Measurements from ENCODE around the gene PRKAR1B. TPM values are rescaled to one million over a fixed set of nuclear protein-coding genes. Genes with fewer than 3 reads are reported as not detected.
"Not testable (repeated sequence)": the region's sequence is repeated elsewhere in the genome, so short reads cannot be mapped to it uniquely, and the experiment has no call there.

Gene PRKAR1B
- total and polyA plus RNA-seq, 7 donors = 9.5 to 26.6 (median 11.4) TPM

DNA sequence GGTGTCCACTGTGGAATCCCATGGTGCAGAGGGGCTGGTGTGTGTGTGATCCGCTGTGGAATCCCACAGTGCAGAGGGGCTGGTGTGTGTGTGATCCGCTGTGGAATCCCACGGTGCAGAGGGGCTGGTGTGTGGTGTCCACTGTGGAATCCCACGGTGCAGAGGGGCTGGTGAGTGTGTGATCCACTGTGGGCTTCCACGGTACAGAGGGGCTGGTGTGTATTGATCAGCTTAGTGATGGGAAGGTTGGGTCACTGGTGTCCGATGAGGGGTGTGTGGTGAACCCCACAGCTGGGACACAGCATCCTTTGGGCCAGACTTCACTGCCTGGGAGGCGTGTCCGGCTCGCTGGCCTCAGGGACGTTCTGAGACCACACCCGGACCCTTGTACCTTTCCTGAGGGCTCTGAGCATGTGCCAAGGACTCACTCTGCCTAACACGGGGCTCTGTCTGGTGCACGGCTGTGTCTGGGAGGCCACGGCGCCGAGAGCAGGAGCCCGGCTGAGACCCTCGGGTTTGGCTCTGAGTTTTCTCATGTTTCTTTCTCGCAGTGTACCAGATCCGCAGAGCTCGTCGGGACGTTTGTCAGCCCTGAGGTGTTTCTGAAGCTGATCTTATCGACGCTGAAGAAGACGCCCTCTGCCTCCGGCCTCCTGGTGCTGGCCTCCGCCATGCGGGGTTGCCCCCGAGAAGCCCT is 29.3 kb upstream of the PRKAR1B start:
- peak; percentile 38 for DNase-seq
- Histone ChIP-seq H3K27ac (no peak overlapping the region), H3K4me1 (no peaks in the 10 kb centered on the region), H3K27me3 (no peaks in the 10 kb centered on the region), H3K9me3 (no peaks in the 10 kb centered on the region), H3K36me3 (peaks cover 21 to 79% (median 41%) of the 10 kb centered on the region in 4 donors), H3K4me3 (no peak overlapping the region)
- intact Hi-C loops (cut with DNase I) = no loop called here
- TF ChIP-seq EP300 (IDR thresholded peaks at IDR 0.05) (no peak), POLR2AphosphoS5 (IDR thresholded peaks at IDR 0.05) (no peak), CTCF (IDR thresholded peaks at IDR 0.05) (no peak), POLR2A (IDR thresholded peaks at IDR 0.05) (no peak)
- 95% methylated on average over 30 of the region's 30 CpGs for WGBS, 2 donors

DNA sequence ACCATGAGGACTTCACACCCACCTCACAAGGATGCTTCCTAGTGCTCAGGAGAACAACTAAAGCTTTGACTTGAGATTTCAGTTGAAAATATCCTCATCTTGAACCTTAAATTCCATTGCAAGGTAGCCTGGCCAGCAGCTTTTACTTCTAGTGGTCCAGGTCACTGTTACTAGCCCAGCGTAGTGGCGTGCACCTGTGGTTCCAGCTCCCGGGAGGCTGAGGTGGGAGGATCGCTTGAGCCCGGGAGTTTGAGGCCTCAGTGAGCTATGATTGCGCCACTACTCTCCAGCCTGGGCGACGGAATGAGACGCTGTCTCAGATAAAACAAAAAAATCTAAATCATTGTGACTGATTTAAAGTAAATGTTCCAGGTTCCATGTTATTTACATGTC is 28.3 kb upstream of the PRKAR1B start:
- DNase-seq = peak; percentile 30
- WGBS, 2 donors = 86 to 97% methylated on average over 9 of the region's 9 CpGs
- Histone ChIP-seq H3K27ac (no peak overlapping the region), H3K4me1 (no peaks in the 10 kb centered on the region), H3K4me3 (no peak overlapping the region), H3K27me3 (no peaks in the 10 kb centered on the region), H3K9me3 (no peaks in the 10 kb centered on the region), H3K36me3 (peaks cover 21 to 83% (median 41%) of the 10 kb centered on the region in 4 donors)
- intact Hi-C loops (cut with DNase I) = no loop called here
- TF ChIP-seq EP300 (IDR thresholded peaks at IDR 0.05) (no peak), POLR2AphosphoS5 (IDR thresholded peaks at IDR 0.05) (no peak), POLR2A (IDR thresholded peaks at IDR 0.05) (no peak), CTCF (IDR thresholded peaks at IDR 0.05) (no peak)

- WGBS, 2 donors = 94 to 97% methylated on average over 49 of the region's 49 CpGs
- no peak overlapping the region for H3K4me3 ChIP-seq
- no peaks in the 10 kb centered on the region for H3K27me3 ChIP-seq
- DNase-seq = peak; percentile 35
- no peaks in the 10 kb centered on the region for H3K9me3 ChIP-seq
- peaks cover 21 to 86% (median 41%) of the 10 kb centered on the region in 4 donors for H3K36me3 ChIP-seq
- H3K4me1 ChIP-seq = no peaks in the 10 kb centered on the region
- intact Hi-C loops (cut with DNase I) = no loop called here
- no peak for TF ChIP-seq CTCF (IDR thresholded peaks at IDR 0.05)
- TF ChIP-seq POLR2A (IDR thresholded peaks at IDR 0.05) = no peak
- no peak for TF ChIP-seq POLR2AphosphoS5 (IDR thresholded peaks at IDR 0.05)
- no peak for TF ChIP-seq EP300 (IDR thresholded peaks at IDR 0.05)
- no peak overlapping the region for H3K27ac ChIP-seq
Measured at GRCh38 chr7:754531-755412, 27.7 kb upstream of the PRKAR1B start.

DNA sequence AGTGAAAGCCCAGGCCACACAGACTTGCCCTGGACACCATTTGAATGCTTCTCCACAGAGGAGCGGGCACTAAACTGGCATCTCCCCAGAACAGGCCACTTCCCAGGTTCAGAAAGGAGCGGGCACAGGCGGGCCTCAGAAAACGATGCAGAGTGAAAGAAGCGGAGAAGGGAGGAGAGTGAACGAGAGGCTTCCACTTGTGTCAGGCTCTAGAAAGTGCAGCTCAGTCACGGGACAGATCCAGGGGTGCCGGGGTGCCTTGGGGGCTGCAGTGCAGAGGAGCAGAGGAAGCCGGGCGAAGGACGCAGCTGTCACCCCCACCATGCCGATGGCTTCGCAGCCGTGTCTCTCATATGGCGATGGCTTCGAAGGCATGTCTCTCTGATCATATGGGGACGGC is 26.1 kb upstream of the PRKAR1B start:
- no peaks in the 10 kb centered on the region for H3K4me1 ChIP-seq
- DNase-seq = peak; percentile 47
- H3K36me3 ChIP-seq = peaks cover 21 to 76% (median 36%) of the 10 kb centered on the region in 4 donors
- H3K9me3 ChIP-seq = no peaks in the 10 kb centered on the region
- H3K4me3 ChIP-seq = no peak overlapping the region
- no peaks in the 10 kb centered on the region for H3K27me3 ChIP-seq
- TF ChIP-seq POLR2A (IDR thresholded peaks at IDR 0.05) = no peak
- TF ChIP-seq CTCF (IDR thresholded peaks at IDR 0.05) = no peak
- TF ChIP-seq EP300 (IDR thresholded peaks at IDR 0.05) = no peak
- TF ChIP-seq POLR2AphosphoS5 (IDR thresholded peaks at IDR 0.05) = no peak
- H3K27ac ChIP-seq = no peak overlapping the region
- WGBS, 2 donors = 97 to 98% methylated on average over 17 of the region's 17 CpGs
- intact Hi-C loops (cut with DNase I) = no loop called here

- 92 to 97% methylated on average over 33 of the region's 33 CpGs for WGBS, 2 donors
- H3K27me3 ChIP-seq; H3K4me1 ChIP-seq; intact Hi-C loops (cut with DNase I); H3K9me3 ChIP-seq; H3K4me3 ChIP-seq; H3K27ac ChIP-seq: not testable (repeated sequence)
- DNase-seq = peak; percentile 59
- peaks cover 14 to 66% (median 31%) of the 10 kb centered on the region in 4 donors for H3K36me3 ChIP-seq
Measured at GRCh38 chr7:752256-752655, 25.2 kb upstream of the PRKAR1B start.

Measured in sigmoid colon (tissue), 7 donors.